Pancreas (tissue), 10 donors: ENCODE measurements around the gene TRPT1. TPM values are rescaled to one million over a fixed set of nuclear protein-coding genes. Genes with fewer than 3 reads are reported as not detected.

ENCODE experiments used
- ATAC-seq, 4 donors: fragments of 200-7000 bp; cut with Tn5 transposase; one replicate each; pipeline versions ENCODE4 v1.8.0 to v1.9.1; 2020; ENCODE audit warnings: mild to moderate bottlenecking in 4 of 4, moderate library complexity in 4 of 4
- DNase-seq, 6 donors: peaks; one replicate each; pipeline ENCODE4 v3.0.0-alpha.2; 2020
- FAIRE-seq: peaks from 2 replicates; lab custom pipeline; 2012; peaks lifted over from hg19 to GRCh38; lab: Jason Lieb, UNC
- H3K27ac ChIP-seq, 4 donors: fragments of 200-600 bp; sonication (generic); 1 replicate in 3 of 4; 2 replicates in 1 of 4; pipeline versions ENCODE4 v1.5.0 to v1.8.0; 2020
- H3K27me3 ChIP-seq, 4 donors: fragments of 200-600 bp; one replicate each; pipeline ENCODE4 v1.8.0; 2021
- H3K36me3 ChIP-seq, 3 donors: fragments of 200-600 bp; sonication (generic) in 1 of 3; one replicate each; pipeline versions ENCODE4 v1.5.0 to v1.8.0; 2020 to 2021
- H3K4me1 ChIP-seq, 3 donors: fragments of 200-600 bp; one replicate each; pipeline ENCODE4 v1.8.0; 2021
- H3K4me3 ChIP-seq, 4 donors: fragments of 200-600 bp; sonication (generic) in 2 of 4; one replicate each; pipeline versions ENCODE4 v1.5.0 to v1.8.0; 2020 to 2021
- H3K9me3 ChIP-seq, 4 donors: fragments of 200-600 bp; one replicate each; pipeline ENCODE4 v1.8.0; 2021
- WGBS, 2 donors: extraction: QIAGEN DNeasy Blood & Tissue Kit; methylation state at CpG; one replicate each; pipeline ENCODE4 v1.1.7; 2013; 5-methylcytosine and 5-hydroxymethylcytosine counted together
- intact Hi-C, 3 donors: fragments of 100-400 bp; cut with DNase I; formaldehyde crosslinking; loops; one replicate each; pipeline versions ENCODE4 v1.11.1 to v1.14.2; 2022
- polyA plus RNA-seq, 2 donors: library from polyadenylated mRNA; stranded (reverse); fragments of 200-250 nt; gene quantifications; one replicate each; pipeline ENCODE4 v1.2.3, GENCODE V29; 2013
- total RNA-seq, 6 donors: library from RNA; stranded (reverse); fragmentation: NEBNext Ultra II Directional in 4 of 6; extraction: Animal tissue kit (Norgen Biotek cat#: 25700) in 4 of 6; gene quantifications; one replicate each; pipeline versions ENCODE4 v1.2.1 to v1.2.4, GENCODE V29; 2021 to 2023
- TF ChIP-seq, protein P1 (sequence below), 4 donors: fragments of 200-600 bp; sonication (generic) in 3 of 4; IDR thresholded peaks; one replicate each; pipeline versions ENCODE4 v1.5.0 to v1.8.0; 2021; ENCODE audit warnings: antibody characterized with exemption in 4 of 4
- donor health status: healthy with polysubstance abuse.
- donor health status: DM: no; HTN: no; CAD: no; lungs with moderate emphysema.
- donor health status: DM: no; HTN: no; CAD: no.
- donor health status: control.
- donor health status: control.
- donor health status: Bipolar disorder and iron deficiency.
- donor health status: DM: yes; HTN: yes; CAD: no.
- donor health status: DM: no; HTN: no; CAD: no.
- donor health status: DM: no; HTN: no; CAD: no.
- donor health status: DM: yes; HTN: yes; CAD: no.

The TRPT1 gene
- total and polyA plus RNA-seq, 8 donors, result 18.6 to 78.7 (median 28.1) TPM

DNA sequence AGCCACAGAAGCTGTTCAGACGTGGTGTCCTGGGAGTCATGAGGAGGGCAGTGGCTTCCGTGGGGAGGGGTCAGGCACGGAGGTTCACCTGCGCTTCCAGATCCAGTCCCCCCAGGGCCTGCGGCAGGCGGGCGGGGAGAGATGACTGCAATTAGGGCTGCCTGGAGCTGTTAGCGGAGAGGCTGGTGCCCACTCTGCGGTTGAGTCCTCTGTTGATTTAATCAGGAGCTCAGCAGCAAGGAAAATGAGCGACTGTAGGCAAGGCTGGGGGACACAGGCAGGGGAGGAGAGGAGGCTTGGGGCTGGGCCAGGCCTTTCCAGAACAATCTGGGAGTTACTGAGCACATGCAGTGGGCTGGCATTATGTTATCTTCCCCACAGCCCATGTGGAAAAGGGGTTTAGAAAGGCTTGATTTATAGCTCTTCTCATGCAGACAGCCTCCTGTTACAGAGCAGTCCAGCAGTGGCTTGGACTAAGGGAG is 38.4 kb upstream of the TRPT1 start:
- WGBS, 2 donors, result 88 to 96% methylated on average over 10 of the region's 10 CpGs
- no peak overlapping the region for H3K27ac ChIP-seq
- no peaks in the 10 kb centered on the region for H3K9me3 ChIP-seq
- TF ChIP-seq, protein P1, sequence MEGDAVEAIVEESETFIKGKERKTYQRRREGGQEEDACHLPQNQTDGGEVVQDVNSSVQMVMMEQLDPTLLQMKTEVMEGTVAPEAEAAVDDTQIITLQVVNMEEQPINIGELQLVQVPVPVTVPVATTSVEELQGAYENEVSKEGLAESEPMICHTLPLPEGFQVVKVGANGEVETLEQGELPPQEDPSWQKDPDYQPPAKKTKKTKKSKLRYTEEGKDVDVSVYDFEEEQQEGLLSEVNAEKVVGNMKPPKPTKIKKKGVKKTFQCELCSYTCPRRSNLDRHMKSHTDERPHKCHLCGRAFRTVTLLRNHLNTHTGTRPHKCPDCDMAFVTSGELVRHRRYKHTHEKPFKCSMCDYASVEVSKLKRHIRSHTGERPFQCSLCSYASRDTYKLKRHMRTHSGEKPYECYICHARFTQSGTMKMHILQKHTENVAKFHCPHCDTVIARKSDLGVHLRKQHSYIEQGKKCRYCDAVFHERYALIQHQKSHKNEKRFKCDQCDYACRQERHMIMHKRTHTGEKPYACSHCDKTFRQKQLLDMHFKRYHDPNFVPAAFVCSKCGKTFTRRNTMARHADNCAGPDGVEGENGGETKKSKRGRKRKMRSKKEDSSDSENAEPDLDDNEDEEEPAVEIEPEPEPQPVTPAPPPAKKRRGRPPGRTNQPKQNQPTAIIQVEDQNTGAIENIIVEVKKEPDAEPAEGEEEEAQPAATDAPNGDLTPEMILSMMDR (IDR thresholded peaks at IDR 0.05), result no peak
- ATAC-seq (no peak), FAIRE-seq (no peak), DNase-seq (peak in 1 of 6 donors; percentile 62)
- peaks cover 0 to 12% (median 5%) of the 10 kb centered on the region in 3 donors for H3K4me1 ChIP-seq
- intact Hi-C loops, result loop anchor here in 1 of 3 donors (5.0 kb wide), 1 partner anchor 57 kb away; the partner anchor contains the start of gene FERMT3
- no peaks in the 10 kb centered on the region for H3K27me3 ChIP-seq
- no peaks in the 10 kb centered on the region for H3K36me3 ChIP-seq
- H3K4me3 ChIP-seq, result no peak overlapping the region

DNA sequence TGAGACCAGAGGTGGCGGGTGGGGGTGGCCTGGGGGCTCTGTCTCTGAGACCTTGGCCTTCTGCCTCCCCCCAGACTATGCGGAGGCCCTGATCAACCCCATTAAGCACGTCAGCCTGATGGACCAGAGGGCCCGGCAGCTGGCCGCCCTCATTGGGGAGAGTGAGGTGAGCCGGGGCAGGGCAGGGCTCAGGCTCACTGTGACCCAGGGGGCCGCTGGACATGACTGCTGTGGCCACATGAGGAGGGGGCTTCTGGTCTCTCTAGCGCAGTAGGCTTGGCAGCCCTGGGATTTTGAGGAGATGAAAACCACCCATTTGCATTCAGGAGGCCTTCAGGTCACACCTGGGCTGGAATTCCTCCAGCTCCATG is 37.9 kb upstream of the TRPT1 start:
- H3K27me3 ChIP-seq, result no peaks in the 10 kb centered on the region
- 95 to 96% methylated on average over 8 of the region's 8 CpGs for WGBS, 2 donors
- H3K27ac ChIP-seq, result no peak overlapping the region
- TF ChIP-seq, protein P1 (IDR thresholded peaks at IDR 0.05), result no peak
- FAIRE-seq, result no peak
- no peak overlapping the region for H3K4me3 ChIP-seq
- H3K36me3 ChIP-seq, result peaks cover 0 to 2% (median 0%) of the 10 kb centered on the region in 3 donors
- no peaks in the 10 kb centered on the region for H3K9me3 ChIP-seq
- intact Hi-C loops, result loop anchor here in 1 of 3 donors (5.0 kb wide), 1 partner anchor 57 kb away; the partner anchor contains the start of gene FERMT3
- ATAC-seq, result no peak
- no peak for DNase-seq
- peaks cover 0 to 12% (median 5%) of the 10 kb centered on the region in 3 donors for H3K4me1 ChIP-seq

DNA sequence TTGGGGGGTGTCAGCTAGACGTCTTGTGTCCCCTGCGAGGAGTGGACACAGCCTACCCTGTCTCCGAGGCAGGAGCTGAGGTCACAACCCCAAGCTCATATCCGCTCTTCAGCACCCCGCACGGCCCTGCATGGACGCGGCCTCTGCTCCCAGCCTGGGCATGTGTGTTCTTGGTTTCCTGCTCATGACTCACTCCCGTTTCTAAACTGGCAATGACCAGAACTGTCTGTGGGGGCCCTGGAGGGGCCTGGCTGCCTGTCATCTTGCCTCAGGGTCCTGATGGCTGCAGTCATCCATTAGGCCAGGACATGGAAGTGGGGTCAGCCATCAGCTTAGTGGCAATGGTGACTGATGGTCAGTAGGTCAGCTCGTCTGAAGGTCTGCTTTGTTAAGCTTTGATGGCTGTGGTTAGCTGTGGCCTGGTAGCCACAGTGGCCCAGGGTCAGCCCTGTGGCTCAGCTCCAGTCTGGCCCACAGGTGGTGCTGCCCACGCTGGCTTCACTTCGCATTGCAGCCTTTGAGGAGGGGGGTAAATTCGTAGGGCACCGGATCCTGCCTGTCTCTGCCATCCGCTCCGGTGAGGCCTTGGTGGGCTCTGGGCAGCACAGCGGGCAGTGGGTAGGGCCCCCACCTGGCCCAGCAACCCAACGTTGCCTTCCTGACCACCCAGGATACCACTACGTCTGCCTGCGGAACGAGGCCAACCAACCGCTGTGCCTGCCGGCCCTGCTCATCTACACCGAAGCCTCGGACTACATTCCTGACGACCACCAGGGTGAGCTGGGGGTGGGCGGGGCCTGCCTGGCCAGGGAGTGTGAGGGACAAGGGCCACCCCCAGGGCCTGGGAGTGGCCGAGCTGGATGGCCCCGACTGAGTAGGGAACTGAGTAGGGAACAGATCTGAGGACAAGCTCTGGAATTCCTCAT is 37.3 kb upstream of the TRPT1 start:
- Histone ChIP-seq H3K9me3 (no peaks in the 10 kb centered on the region), H3K27me3 (no peaks in the 10 kb centered on the region), H3K4me3 (no peak overlapping the region), H3K27ac (no peak overlapping the region), H3K36me3 (peaks cover 0 to 8% (median 0%) of the 10 kb centered on the region in 3 donors), H3K4me1 (peaks cover 0 to 5% (median 0%) of the 10 kb centered on the region in 3 donors)
- DNase-seq (peak in 3 of 6 donors; percentile 44 to 74 (median 45)), ATAC-seq (no peak), FAIRE-seq (no peak)
- intact Hi-C loops, result loop anchor here in 1 of 3 donors (5.0 kb wide), 1 partner anchor 56 kb away; the partner anchor contains the start of gene FERMT3
- WGBS, 2 donors, result 86 to 88% methylated on average over 29 of the region's 29 CpGs
- TF ChIP-seq, protein P1 (IDR thresholded peaks at IDR 0.05), result no peak

DNA sequence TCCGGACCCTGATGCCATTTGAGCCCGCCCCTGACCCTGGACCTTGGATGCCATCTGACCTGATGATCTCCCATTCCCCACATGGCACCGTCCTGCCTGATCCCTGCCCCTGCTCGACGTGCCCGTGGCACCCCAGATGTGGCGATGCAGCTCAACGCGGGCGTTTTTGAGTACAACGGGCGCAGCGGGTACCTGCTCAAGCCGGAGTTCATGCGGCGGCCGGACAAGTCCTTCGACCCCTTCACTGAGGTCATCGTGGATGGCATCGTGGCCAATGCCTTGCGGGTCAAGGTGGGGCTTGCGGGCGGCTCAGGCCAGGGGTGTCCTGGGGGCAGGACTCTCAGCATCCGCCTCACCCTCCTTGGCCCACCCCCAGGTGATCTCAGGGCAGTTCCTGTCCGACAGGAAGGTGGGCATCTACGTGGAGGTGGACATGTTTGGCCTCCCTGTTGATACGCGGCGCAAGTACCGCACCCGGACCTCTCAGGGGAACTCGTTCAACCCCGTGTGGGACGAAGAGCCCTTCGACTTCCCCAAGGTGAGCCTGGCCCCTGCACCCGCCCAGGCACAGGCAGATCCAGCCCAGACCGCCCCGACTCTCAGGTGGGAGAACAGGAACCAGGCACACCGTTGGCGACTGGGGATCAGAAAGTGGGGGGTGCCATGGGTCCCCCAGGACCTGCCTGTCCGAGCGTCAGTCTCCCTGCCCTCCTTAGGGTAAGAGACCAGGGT is 36.5 kb upstream of the TRPT1 start:
- peak in 3 of 6 donors; percentile 37 to 76 (median 57) for DNase-seq
- FAIRE-seq, result no peak
- no peak for ATAC-seq
- intact Hi-C loops, result loop anchor here in 1 of 3 donors (5.0 kb wide), 1 partner anchor 55 kb away; the partner anchor contains the start of gene FERMT3
- Histone ChIP-seq H3K27me3 (no peaks in the 10 kb centered on the region), H3K4me3 (no peak overlapping the region), H3K27ac (no peak overlapping the region), H3K9me3 (no peaks in the 10 kb centered on the region), H3K4me1 (no peaks in the 10 kb centered on the region), H3K36me3 (peaks cover 0 to 10% (median 0%) of the 10 kb centered on the region in 3 donors)
- WGBS, 2 donors, result 94% methylated on average over 42 of the region's 42 CpGs
- TF ChIP-seq, protein P1 (IDR thresholded peaks at IDR 0.05), result no peak
